CD4-positive, alpha-beta T cell (primary cell): ENCODE data around the gene OTULIN. TPM values are rescaled to one million over a fixed set of nuclear protein-coding genes. Genes with fewer than 3 reads are reported as not detected.

Experiments used
- ATAC-seq: fragments of 200-7000 bp; cut with Tn5 transposase; one replicate; pipeline ENCODE4 v1.10.0; 2022; ENCODE audit warnings: mild to moderate bottlenecking; ENCODE audit not compliant: poor library complexity
- CTCF ChIA-PET: fragments of 350-600 bp; sonication (Branson Sonifier 250); formaldehyde crosslinking; loops from one replicate; lab custom pipeline; 2021; ENCODE audit warnings: antibody characterized with exemption, inconsistent platforms; lab: Charles Lee
- POLR2A ChIA-PET: fragments of 350-600 bp; sonication (Branson Sonifier 250); formaldehyde crosslinking; loops from one replicate; lab custom pipeline; 2021; ENCODE audit warnings: antibody characterized with exemption, inconsistent platforms; lab: Charles Lee
- DNase-seq, 14 experiments: peaks; one replicate each; pipeline ENCODE4 v3.0.0-alpha.2; 2013 to 2020; ENCODE audit warnings: mixed read lengths in 2 of 14
- H3K27ac ChIP-seq, 2 donors: one replicate each; pipeline versions ENCODE4 v1.5.1 to v1.7.0; 2013; ENCODE audit warnings: low read length in 2 of 2, low read depth in 1 of 2, mild to moderate bottlenecking in 1 of 2
- H3K27me3 ChIP-seq, 2 experiments: 1 replicate in 1 of 2; 2 replicates in 1 of 2; pipeline versions ENCODE4 v1.6.1 to v1.7.0; 2013; ENCODE audit warnings: low read length in 2 of 2, control low read depth in 1 of 2, mild to moderate bottlenecking in 1 of 2, moderate library complexity in 1 of 2; ENCODE audit not compliant: insufficient read depth in 2 of 2, control insufficient read depth in 1 of 2
- H3K36me3 ChIP-seq: one replicate; pipeline ENCODE4 v1.6.1; 2013; ENCODE audit warnings: low read length, control low read depth; ENCODE audit not compliant: insufficient read depth
- H3K4me1 ChIP-seq: one replicate; pipeline ENCODE4 v1.6.1; 2013; ENCODE audit warnings: low read length, control low read depth; ENCODE audit not compliant: insufficient read depth
- H3K4me3 ChIP-seq: one replicate; pipeline ENCODE4 v1.5.1; 2013; ENCODE audit warnings: mild to moderate bottlenecking, low read length, moderate library complexity
- H3K9me3 ChIP-seq, 2 experiments: 1 replicate in 1 of 2; 2 replicates in 1 of 2; pipeline versions ENCODE4 v1.6.1 to v1.7.0; 2013; ENCODE audit warnings: low read length in 2 of 2, mild to moderate bottlenecking in 2 of 2, control low read depth in 1 of 2, moderate library complexity in 1 of 2; ENCODE audit not compliant: control insufficient read depth in 1 of 2, insufficient read depth in 1 of 2
- H3K27ac Mint-ChIP-seq: one replicate; pipeline ENCODE4 v1.8.0; 2020; ENCODE audit warnings: mixed read lengths
- H3K27me3 Mint-ChIP-seq: one replicate; pipeline ENCODE4 v1.8.0; 2021; ENCODE audit warnings: mixed read lengths
- H3K36me3 Mint-ChIP-seq: one replicate; pipeline ENCODE4 v1.8.0; 2021; ENCODE audit warnings: low read depth, mixed read lengths
- H3K4me1 Mint-ChIP-seq: one replicate; pipeline ENCODE4 v1.8.0; 2021; ENCODE audit warnings: low read depth, mixed read lengths
- H3K4me3 Mint-ChIP-seq: one replicate; pipeline ENCODE4 v1.8.0; 2020; ENCODE audit warnings: mild to moderate bottlenecking, mixed read lengths
- H3K9me3 Mint-ChIP-seq: one replicate; pipeline ENCODE4 v1.8.0; 2020; ENCODE audit warnings: mixed read lengths
- intact Hi-C, 2 experiments: fragments of 100-400 bp; cut with DNase I in 1 of 2; cut with micrococcal nuclease in 1 of 2; formaldehyde crosslinking; loops; one replicate each; pipeline versions ENCODE4 v1.15.1 to v1.9.0; 2023 to 2025; cut with DNase I, micrococcal nuclease
- total RNA-seq, 174 experiments: library from RNA in 2 of 174; stranded (reverse) in 2 of 174; gene quantifications; one replicate each; pipeline ENCODE4 v1.2.3 and lab custom pipeline; 2021 to 2026
- TF ChIP-seq, protein P1 (sequence below): fragments of 200-600 bp; IDR thresholded peaks from one replicate; pipeline ENCODE4 v1.8.0; 2022; ENCODE audit warnings: antibody characterized with exemption, mild to moderate bottlenecking

OTULIN gene
- total RNA-seq, 2 experiments from 2014 or later: 69.4 to 77.0 TPM

DNA sequence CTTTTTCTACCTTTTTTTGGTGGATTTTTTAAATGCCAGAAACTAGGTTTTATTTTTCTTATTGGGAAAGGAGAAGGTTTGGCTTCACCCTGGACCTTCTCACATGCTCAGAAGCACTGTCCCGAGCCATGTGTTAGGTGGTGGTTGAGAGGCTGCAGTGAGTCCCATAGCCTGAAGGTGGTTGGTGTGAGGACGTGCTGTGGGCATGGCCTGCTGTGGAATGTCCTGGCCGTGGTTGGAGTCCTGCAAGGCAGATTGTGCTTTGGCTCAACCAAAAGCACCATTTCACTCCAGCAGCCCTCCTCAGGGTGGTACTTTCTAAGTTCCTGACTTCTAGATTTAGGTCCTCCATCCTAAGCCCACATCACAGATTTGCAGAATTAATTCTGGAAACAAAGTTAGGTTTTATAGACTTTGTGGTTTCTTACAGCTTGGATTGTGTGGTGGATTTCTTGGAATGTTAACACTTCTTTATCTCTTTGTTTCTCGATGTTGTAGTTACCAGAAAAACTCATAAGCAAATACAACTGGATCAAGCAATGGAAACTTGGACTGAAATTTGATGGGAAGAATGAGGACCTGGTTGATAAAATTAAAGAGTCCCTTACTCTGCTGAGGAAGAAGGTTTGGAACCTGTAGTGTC, 22.6 kb downstream of the OTULIN start:
- Mint-ChIP-seq H3K27me3 (no peaks in the 10 kb centered on the region), H3K9me3 (no peaks in the 10 kb centered on the region), H3K36me3 (peaks cover 93% of the 10 kb centered on the region), H3K4me3 (no peak overlapping the region), H3K4me1 (peaks cover 16% of the 10 kb centered on the region), H3K27ac (peak overlapping the region; percentile 17)
- Histone ChIP-seq H3K9me3 (peaks cover 0 to 4% of the 10 kb centered on the region in 2 experiments), H3K4me1 (peaks cover 5% of the 10 kb centered on the region), H3K27me3 (no peaks in the 10 kb centered on the region), H3K27ac (no peak overlapping the region), H3K4me3 (no peak overlapping the region), H3K36me3 (peaks cover 88% of the 10 kb centered on the region)
- TF ChIP-seq, protein P1, sequence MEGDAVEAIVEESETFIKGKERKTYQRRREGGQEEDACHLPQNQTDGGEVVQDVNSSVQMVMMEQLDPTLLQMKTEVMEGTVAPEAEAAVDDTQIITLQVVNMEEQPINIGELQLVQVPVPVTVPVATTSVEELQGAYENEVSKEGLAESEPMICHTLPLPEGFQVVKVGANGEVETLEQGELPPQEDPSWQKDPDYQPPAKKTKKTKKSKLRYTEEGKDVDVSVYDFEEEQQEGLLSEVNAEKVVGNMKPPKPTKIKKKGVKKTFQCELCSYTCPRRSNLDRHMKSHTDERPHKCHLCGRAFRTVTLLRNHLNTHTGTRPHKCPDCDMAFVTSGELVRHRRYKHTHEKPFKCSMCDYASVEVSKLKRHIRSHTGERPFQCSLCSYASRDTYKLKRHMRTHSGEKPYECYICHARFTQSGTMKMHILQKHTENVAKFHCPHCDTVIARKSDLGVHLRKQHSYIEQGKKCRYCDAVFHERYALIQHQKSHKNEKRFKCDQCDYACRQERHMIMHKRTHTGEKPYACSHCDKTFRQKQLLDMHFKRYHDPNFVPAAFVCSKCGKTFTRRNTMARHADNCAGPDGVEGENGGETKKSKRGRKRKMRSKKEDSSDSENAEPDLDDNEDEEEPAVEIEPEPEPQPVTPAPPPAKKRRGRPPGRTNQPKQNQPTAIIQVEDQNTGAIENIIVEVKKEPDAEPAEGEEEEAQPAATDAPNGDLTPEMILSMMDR: no peak
- no peak for DNase-seq
- CTCF ChIA-PET: interaction anchor here (1.8 to 2.1 kb wide), 3 partner anchors 12 to 183 kb away, joined by 10 to 16 read pairs (median 16); no protein-coding TSS in a partner anchor
- POLR2A ChIA-PET: interaction anchor here (2.4 kb wide), 1 partner anchor 20 kb away, joined by 20 read pairs; no protein-coding TSS in a partner anchor
- intact Hi-C loops: loop anchor here (1.0 to 5.0 kb wide), 3 partner anchors 41 to 260 kb away; partner anchors contain the start of gene ANKH (in 2 of the 2)
- no peak for ATAC-seq

DNA sequence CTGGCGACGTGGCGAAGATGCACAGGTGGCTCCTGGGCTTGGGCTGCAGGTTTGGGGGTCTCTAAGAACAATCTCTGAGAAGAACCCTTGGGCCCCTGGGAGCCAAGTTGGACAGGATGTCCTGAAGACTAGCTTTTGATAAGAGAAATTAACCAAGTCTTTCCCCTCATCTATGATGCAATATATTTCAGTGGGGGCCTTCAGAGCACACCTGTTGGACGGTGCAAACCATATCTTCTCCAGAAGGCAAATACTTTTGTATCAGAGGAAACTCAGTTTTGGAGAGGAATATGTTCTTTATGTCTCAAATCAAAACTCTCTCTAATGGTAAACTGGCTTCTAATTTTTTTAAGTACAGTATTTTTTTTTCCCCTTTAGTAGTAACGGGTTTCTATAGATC, 28.6 kb downstream of the OTULIN start:
- Mint-ChIP-seq H3K27me3 (no peaks in the 10 kb centered on the region), H3K4me1 (peaks cover 15% of the 10 kb centered on the region), H3K36me3 (peaks cover 97% of the 10 kb centered on the region), H3K4me3 (no peak overlapping the region), H3K9me3 (no peaks in the 10 kb centered on the region), H3K27ac (peak overlapping the region; percentile 1)
- DNase-seq: no peak
- ChIA-PET CTCF (no interaction called here), POLR2A (interaction anchor here (1.2 kb wide), 1 partner anchor 9 kb away, joined by 4 read pairs; no protein-coding TSS in a partner anchor)
- Histone ChIP-seq H3K27me3 (no peaks in the 10 kb centered on the region), H3K4me1 (no peaks in the 10 kb centered on the region), H3K27ac (no peak overlapping the region), H3K36me3 (peaks cover 93% of the 10 kb centered on the region), H3K4me3 (no peak overlapping the region), H3K9me3 (peaks cover 0 to 4% of the 10 kb centered on the region in 2 experiments)
- intact Hi-C loops: no loop called here
- no peak for ATAC-seq
- TF ChIP-seq, protein P1: no peak

DNA sequence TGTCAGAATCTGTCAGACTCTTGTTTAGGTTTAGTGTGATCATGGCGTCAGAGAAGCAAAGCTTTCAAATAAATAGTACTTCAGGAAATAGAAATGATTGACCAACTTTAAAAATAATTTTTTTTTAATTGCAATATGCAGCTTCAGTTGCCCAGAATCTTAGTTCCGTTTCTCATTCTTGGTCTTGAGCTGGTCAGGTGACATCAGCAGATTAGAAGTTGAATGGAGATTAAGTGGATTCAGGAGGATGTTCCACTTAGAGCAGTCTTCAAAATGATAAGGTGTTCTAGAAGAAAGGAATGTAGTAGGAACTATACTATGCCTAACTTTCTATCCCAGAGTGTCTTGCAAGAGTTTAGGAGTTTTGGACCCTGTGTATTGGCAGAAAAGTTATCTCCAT, 30.6 kb downstream of the OTULIN start:
- Mint-ChIP-seq H3K4me1 (peaks cover 32% of the 10 kb centered on the region), H3K27ac (no peak overlapping the region)
- CTCF ChIA-PET: interaction anchor here (1.4 kb wide), 1 partner anchor 9 kb away, joined by 4 read pairs; no protein-coding TSS in a partner anchor

More for the DNA sequence above, 30.6 kb downstream of the OTULIN start:
- ATAC-seq (no peak), DNase-seq (no peak)
- H3K27ac ChIP-seq: no peak overlapping the region
- H3K4me3 ChIP-seq: no peak overlapping the region
- POLR2A ChIA-PET: interaction anchor here (0.8 to 1.1 kb wide), 3 partner anchors 10 to 21 kb away, joined by 3 to 6 read pairs (median 5); no protein-coding TSS in a partner anchor
- no peaks in the 10 kb centered on the region for H3K27me3 ChIP-seq
- TF ChIP-seq, protein P1: no peak
- no peak overlapping the region for H3K4me3 Mint-ChIP-seq
- no peaks in the 10 kb centered on the region for H3K27me3 Mint-ChIP-seq
- H3K9me3 Mint-ChIP-seq: no peaks in the 10 kb centered on the region
- no peaks in the 10 kb centered on the region for H3K4me1 ChIP-seq
- H3K36me3 Mint-ChIP-seq: peaks cover 97% of the 10 kb centered on the region
- peaks cover 0 to 3% of the 10 kb centered on the region in 2 experiments for H3K9me3 ChIP-seq
- intact Hi-C loops: no loop called here
- peaks cover 91% of the 10 kb centered on the region for H3K36me3 ChIP-seq
